Ureter (tissue), 1 donor: Measurements from ENCODE around the gene STK24. TPM values are rescaled to one million over a fixed set of nuclear protein-coding genes. Genes with fewer than 3 reads are reported as not detected.

Experiments used
- DNase-seq: peaks from one replicate; pipeline ENCODE4 v3.0.0-alpha.2; 2020; ENCODE audit warnings: low spot score
- total RNA-seq: library from RNA; stranded (reverse); gene quantifications from one replicate; pipeline ENCODE4 v1.2.4, GENCODE V29; 2023
- donor health status: DM: yes; HTN: yes; CAD: no.

The STK24 gene
- total RNA-seq, 1 donor from 2014 or later, result 160 TPM

- DNase-seq, result no peak
These were observed 43.0 kb downstream of the STK24 start for GRCh38 chr13:98533912-98534311.

- DNase-seq, result no peak
These were observed 44.7 kb downstream of the STK24 start for GRCh38 chr13:98532254-98532653.

GRCh38 chr13:98530217-98530616, 46.7 kb downstream of the STK24 start:
- DNase-seq, result no peak

- no peak for DNase-seq
These were observed 47.7 kb downstream of the STK24 start for GRCh38 chr13:98529171-98529570.

- no peak for DNase-seq
These were observed 48.2 kb downstream of the STK24 start for GRCh38 chr13:98528663-98529064.

- DNase-seq, result no peak
These were observed 49.4 kb downstream of the STK24 start for GRCh38 chr13:98527526-98527925.

GRCh38 chr13:98526182-98526512, 50.8 kb downstream of the STK24 start:
- no peak for DNase-seq

- DNase-seq, result no peak
These were observed 51.3 kb downstream of the STK24 start for GRCh38 chr13:98525456-98526181.

- no peak for DNase-seq
These were observed 52.1 kb downstream of the STK24 start for GRCh38 chr13:98524793-98525192.

GRCh38 chr13:98524391-98524790, 52.5 kb downstream of the STK24 start:
- no peak for DNase-seq

- DNase-seq, result no peak
These were observed 53.3 kb downstream of the STK24 start for GRCh38 chr13:98523455-98524102.

GRCh38 chr13:98522371-98522770, 54.5 kb downstream of the STK24 start:
- no peak for DNase-seq

- no peak for DNase-seq
These were observed 55.3 kb downstream of the STK24 start for GRCh38 chr13:98521461-98522247.

GRCh38 chr13:98520674-98521449, 56.0 kb downstream of the STK24 start:
- DNase-seq, result no peak

- no peak for DNase-seq
These were observed 56.9 kb downstream of the STK24 start for GRCh38 chr13:98519976-98520375.

GRCh38 chr13:98517576-98518310, 59.2 kb downstream of the STK24 start:
- DNase-seq, result no peak

- no peak for DNase-seq
These were observed 61.0 kb downstream of the STK24 start for GRCh38 chr13:98515818-98516465.

- no peak for DNase-seq
These were observed 62.6 kb downstream of the STK24 start for GRCh38 chr13:98514288-98514687.

- DNase-seq, result no peak
These were observed 63.1 kb downstream of the STK24 start for GRCh38 chr13:98513837-98514236.

- DNase-seq, result no peak
These were observed 63.9 kb downstream of the STK24 start for GRCh38 chr13:98512774-98513665.
